Measurements from ENCODE around the gene SPP1. TPM values are rescaled to one million over a fixed set of nuclear protein-coding genes. Genes with fewer than 3 reads are reported as not detected.

Gene SPP1
- total RNA-seq, 2 experiments from 2014 or later, result not detected

GRCh38 chr4:88027611-88028608 lies 52.4 kb downstream of the SPP1 start:
- H3K27ac Mint-ChIP-seq, result no peak overlapping the region

GRCh38 chr4:88028946-88029345 lies 53.4 kb downstream of the SPP1 start:
- POLR2A ChIA-PET, result no interaction called here
- Histone ChIP-seq H3K36me3 (ENCODE audit: insufficient read depth, low read length) (peaks cover 3% of the 10 kb centered on the region), H3K27me3 (ENCODE audit: control insufficient read depth in 1 of 2, insufficient read depth in 2 of 2, low read length in 2 of 2) (no peaks in the 10 kb centered on the region), H3K9me3 (ENCODE audit: control insufficient read depth in 1 of 2, insufficient read depth in 1 of 2, low read length in 2 of 2) (peaks cover 0 to 16% of the 10 kb centered on the region in 2 experiments), H3K4me3 (ENCODE audit: low read length) (no peak overlapping the region), H3K27ac (ENCODE audit: low read depth in 1 of 2, low read length in 2 of 2) (no peak overlapping the region), H3K4me1 (ENCODE audit: insufficient read depth, low read length) (no peaks in the 10 kb centered on the region)
- H3K4me3 Mint-ChIP-seq, result no peak overlapping the region
- intact Hi-C loops (cut with DNase I, micrococcal nuclease), result no loop called here
- H3K9me3 Mint-ChIP-seq, result peaks cover 8% of the 10 kb centered on the region
- no peak for TF ChIP-seq CTCF (IDR thresholded peaks at IDR 0.05)
- H3K27ac Mint-ChIP-seq, result no peak overlapping the region
- H3K4me1 Mint-ChIP-seq (ENCODE audit: low read depth), result no peaks in the 10 kb centered on the region
- CTCF ChIA-PET, result no interaction called here
- H3K36me3 Mint-ChIP-seq (ENCODE audit: low read depth), result peaks cover 20% of the 10 kb centered on the region
- H3K27me3 Mint-ChIP-seq, result no peaks in the 10 kb centered on the region
- ATAC-seq (ENCODE audit: poor library complexity) (no peak), DNase-seq (no peak)

More at GRCh38 chr4:88027611-88028608, 52.4 kb downstream of the SPP1 start:
- Mint-ChIP-seq H3K4me1 (ENCODE audit: low read depth) (no peaks in the 10 kb centered on the region), H3K4me3 (no peak overlapping the region), H3K9me3 (peaks cover 8% of the 10 kb centered on the region), H3K36me3 (ENCODE audit: low read depth) (peaks cover 24% of the 10 kb centered on the region), H3K27me3 (no peaks in the 10 kb centered on the region)
- ATAC-seq (ENCODE audit: poor library complexity), result no peak
- Histone ChIP-seq H3K27ac (ENCODE audit: low read depth in 1 of 2, low read length in 2 of 2) (no peak overlapping the region), H3K9me3 (ENCODE audit: control insufficient read depth in 1 of 2, insufficient read depth in 1 of 2, low read length in 2 of 2) (peaks cover 0 to 16% of the 10 kb centered on the region in 2 experiments), H3K4me1 (ENCODE audit: insufficient read depth, low read length) (no peaks in the 10 kb centered on the region), H3K36me3 (ENCODE audit: insufficient read depth, low read length) (peaks cover 3% of the 10 kb centered on the region), H3K4me3 (ENCODE audit: low read length) (no peak overlapping the region), H3K27me3 (ENCODE audit: control insufficient read depth in 1 of 2, insufficient read depth in 2 of 2, low read length in 2 of 2) (no peaks in the 10 kb centered on the region)
- intact Hi-C loops (cut with DNase I, micrococcal nuclease), result no loop called here
- CTCF ChIA-PET, result no interaction called here
- no peak for DNase-seq
- TF ChIP-seq CTCF (IDR thresholded peaks at IDR 0.05), result no peak
- POLR2A ChIA-PET, result no interaction called here

- peaks cover 8% of the 10 kb centered on the region for H3K9me3 Mint-ChIP-seq
- no peaks in the 10 kb centered on the region for H3K4me1 ChIP-seq (ENCODE audit: insufficient read depth, low read length)
- ChIA-PET CTCF (no interaction called here), POLR2A (no interaction called here)
- H3K36me3 Mint-ChIP-seq (ENCODE audit: low read depth), result peaks cover 17% of the 10 kb centered on the region
- intact Hi-C loops (cut with DNase I, micrococcal nuclease), result no loop called here
- H3K27ac ChIP-seq (ENCODE audit: low read depth in 1 of 2, low read length in 2 of 2), result no peak overlapping the region
- no peak overlapping the region for H3K27ac Mint-ChIP-seq
- H3K27me3 Mint-ChIP-seq, result no peaks in the 10 kb centered on the region
- peaks cover 3% of the 10 kb centered on the region for H3K36me3 ChIP-seq (ENCODE audit: insufficient read depth, low read length)
- no peak overlapping the region for H3K4me3 Mint-ChIP-seq
- TF ChIP-seq CTCF (IDR thresholded peaks at IDR 0.05), result no peak
- H3K4me3 ChIP-seq (ENCODE audit: low read length), result no peak overlapping the region
- ATAC-seq (ENCODE audit: poor library complexity) (no peak), DNase-seq (no peak)
- no peaks in the 10 kb centered on the region for H3K27me3 ChIP-seq (ENCODE audit: control insufficient read depth in 1 of 2, insufficient read depth in 2 of 2, low read length in 2 of 2)
- H3K9me3 ChIP-seq (ENCODE audit: control insufficient read depth in 1 of 2, insufficient read depth in 1 of 2, low read length in 2 of 2), result peaks cover 0 to 16% of the 10 kb centered on the region in 2 experiments
- no peaks in the 10 kb centered on the region for H3K4me1 Mint-ChIP-seq (ENCODE audit: low read depth)
These were observed 54.0 kb downstream of the SPP1 start for GRCh38 chr4:88029556-88029955.

Data from CD4-positive, alpha-beta T cell (primary cell).